Stimulated activated CD8-positive, alpha-beta memory T cell treated with anti-CD3 and anti-CD28 coated beads, Interleukin-7, amount 100 ng/mL, for 4 hours (primary cell): ENCODE data around the gene SLC12A4.

Experiments
- DNase-seq, 2 donors: peaks; one replicate each; pipeline ENCODE4 v3.0.0-alpha.2; 2020; ENCODE audit warnings: low read depth in 2 of 2

SLC12A4 gene

DNA sequence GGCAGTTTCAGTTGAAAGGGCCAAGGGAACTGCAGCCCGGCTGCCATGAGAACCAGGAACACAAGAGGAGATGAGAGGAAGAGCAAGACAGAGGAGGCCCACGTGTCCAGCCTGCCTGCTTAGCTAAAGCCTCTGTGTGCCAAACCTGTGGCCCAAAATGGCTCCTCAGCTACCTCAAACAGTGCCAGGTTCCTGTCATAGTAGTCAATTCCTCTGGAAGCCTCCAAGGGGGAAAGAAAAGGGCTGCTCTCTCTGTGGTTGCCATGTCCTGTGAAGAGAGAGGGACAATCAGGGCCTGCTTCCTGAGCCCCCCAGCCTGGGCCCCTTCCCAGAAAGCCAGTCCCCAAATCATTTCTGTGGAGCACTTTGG lies 5.2 kb downstream of the SLC12A4 start:
- no peak for DNase-seq

DNA sequence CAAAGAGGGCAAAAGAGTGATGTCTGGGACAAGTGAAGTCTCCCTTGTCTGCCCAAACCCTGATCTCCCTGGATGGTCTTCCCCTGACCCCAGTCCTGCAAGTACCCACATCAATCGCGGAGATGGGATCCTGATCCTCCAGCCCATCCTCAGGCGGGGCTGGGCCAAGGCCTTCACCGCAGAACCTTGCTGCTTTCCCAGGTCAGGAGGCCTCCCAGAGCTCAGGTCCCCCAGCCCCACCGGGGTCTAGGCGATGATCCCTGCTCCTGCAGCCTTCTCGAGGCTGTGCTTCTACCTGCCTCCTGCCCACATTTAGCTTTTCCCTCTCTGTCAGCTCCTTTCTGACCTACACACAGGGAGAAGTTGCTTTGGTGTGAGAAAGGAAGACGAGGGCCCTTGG lies 6.3 kb downstream of the SLC12A4 start:
- DNase-seq = no peak

DNA sequence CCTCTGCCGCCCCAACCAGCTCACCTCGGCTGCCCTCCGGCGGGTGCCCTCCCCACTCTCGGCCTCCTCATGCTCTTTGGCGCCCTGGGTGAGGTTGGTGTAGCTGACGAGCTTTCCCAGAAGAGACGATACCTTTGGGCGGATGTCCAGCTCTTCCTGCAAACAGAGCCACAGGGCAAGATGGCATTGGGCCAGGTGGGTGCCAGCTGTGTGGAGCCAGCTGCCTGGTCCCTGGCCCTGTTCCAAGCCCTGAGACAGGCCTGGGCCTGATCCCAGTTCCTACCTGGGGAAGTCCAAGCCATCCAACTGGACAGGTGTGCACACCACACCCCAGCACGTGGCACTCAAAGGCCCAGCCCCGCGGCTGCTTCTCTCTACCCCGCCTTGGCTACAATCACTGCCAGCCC lies 6.9 kb downstream of the SLC12A4 start:
- DNase-seq = no peak

DNA sequence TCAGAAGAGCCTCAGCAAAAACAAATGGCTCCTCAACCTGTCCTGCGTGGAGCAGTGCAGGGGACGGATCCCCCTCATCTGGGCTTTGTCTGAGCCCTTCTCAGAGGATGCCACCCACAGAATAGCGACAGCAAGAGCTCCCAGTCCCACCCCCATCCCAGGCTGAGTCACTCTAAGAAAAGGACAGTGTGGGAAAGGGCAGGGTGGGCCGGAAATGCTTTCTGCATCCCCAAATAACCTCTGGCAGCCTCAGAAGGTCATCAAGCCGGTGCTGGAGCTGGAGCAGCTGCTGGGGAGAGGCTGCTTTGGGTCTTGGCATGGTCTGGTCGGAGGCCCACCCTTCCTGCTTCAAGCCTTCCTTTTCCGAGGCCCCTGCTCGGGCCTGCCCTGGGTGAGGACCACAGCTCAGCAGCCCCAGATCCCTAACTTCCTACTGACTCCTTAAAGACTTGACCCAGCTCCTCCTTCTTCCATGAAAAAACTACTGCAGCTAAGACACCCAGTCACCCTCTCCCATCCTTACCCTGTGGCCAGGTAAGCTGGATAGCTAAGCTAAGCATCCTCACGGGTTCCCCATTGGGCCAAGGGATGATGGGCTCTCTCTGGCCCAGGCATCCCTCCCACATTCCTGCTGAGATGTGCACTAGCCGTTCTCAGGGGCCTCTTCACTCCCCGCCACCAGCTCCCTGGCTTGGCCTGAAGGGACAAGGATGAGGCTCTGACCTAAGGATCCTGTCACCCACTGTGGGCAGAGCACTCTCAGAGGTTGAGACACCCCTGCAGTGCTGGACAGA lies 8.7 kb downstream of the SLC12A4 start:
- no peak for DNase-seq

DNA sequence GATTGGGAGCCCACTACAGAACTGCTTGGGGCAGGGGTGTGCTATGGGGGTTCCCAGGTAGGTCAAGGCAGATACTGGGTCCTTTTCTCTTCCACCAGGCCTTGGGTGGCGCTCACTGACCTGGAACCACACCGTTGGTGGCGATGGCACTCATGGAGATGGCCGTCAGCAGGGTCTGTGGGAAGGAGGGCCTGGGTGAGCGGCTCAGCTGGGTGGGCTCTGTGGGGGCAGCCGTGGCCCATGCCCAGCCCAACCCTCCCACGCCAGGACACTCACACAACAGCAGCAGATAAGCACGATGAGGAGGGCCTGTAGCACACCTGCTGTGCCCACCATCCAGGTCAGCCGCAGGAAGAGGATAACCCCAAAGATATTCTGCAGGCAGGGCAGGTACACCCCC lies 10.8 kb downstream of the SLC12A4 start:
- DNase-seq = no peak

DNA sequence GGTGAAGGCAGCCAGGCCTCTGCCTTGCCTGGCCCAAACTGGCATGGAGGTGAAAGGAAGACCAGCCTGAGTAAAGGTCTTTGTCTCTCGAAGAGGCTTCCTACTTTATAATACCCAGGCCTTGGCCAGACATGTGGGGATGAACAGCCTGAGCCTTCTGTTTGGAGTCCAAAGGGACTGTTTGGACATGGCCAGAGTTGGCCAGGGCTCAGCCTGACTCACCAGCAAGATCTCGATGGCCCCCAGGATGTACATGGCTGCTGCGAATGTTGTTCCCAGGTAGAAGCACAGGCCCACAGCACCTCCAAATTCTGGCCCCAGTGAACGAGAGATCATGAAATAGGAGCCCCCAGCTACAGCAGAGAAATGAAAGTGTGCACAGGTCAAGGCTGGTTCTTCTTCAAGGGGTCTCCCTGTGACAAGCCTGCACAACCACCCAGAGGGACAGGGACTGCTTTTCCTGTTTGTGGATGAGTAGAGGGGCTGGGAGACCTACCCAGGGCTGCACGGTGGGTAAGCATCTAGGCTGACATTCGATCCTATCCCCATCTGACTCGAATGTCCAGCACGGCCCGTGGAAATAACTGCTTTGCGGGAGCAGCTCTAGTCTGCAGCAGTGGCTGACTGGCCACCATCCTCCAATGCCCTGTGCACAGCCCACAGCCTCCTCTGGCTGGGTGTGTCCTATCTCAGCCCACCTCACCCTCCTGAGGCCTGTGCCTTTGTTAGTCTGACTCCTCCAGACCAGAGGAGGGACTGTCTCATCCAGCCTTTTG lies 13.8 kb downstream of the SLC12A4 start:
- DNase-seq = no peak

DNA sequence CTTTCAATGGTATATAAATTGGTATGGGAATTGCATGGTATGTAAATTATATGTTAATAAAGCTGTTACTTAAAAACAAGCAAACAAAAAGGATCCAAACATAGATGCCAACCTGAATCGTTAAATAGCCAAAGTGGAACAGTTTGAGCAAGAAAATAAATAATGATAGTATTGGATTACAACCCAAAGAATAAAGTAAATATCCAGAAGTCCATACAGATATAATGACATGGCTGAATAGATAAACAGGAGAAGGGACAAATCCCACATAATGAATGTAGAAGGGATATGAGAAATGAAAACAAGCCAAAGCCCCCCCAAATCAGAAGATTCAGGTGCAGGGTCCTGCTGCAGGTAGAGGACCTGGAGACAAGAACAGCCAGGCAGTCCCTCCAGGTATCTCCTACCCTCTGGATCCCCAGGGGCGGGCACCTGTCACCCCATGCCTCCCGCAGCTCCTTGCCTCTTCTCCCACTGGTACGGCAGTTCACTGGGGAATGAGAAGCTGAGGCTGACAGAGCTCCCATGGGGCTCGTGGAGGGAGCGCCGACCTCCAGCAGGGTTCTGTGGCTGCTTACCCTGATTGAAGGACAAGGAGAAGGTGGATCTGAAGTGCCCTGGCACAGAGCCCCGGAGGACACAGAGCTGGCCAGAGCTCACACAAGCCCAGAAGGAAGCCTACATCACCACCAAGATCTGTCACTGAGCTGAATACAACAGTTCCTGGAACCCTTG lies 14.6 kb downstream of the SLC12A4 start:
- no peak for DNase-seq

DNA sequence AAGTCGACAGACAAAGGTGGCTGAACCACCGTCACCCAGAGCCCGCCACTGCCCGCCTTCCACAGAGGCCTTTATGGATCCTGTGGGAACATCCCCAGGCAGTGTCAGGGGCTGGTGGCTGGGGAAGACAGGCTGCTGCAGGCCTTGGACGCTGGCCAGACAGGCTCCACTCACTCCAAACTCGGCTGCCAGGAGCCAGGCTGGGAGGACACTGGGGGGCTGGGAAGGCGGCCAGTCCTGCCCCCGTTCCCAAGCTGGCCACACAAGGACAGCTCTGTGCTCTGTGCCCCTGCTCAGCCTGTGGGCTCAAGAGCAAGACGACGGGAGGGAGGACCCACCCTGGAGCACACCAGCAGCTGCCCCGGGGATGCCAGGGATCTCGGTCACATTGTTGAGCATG lies 17.0 kb downstream of the SLC12A4 start:
- no peak for DNase-seq

DNA sequence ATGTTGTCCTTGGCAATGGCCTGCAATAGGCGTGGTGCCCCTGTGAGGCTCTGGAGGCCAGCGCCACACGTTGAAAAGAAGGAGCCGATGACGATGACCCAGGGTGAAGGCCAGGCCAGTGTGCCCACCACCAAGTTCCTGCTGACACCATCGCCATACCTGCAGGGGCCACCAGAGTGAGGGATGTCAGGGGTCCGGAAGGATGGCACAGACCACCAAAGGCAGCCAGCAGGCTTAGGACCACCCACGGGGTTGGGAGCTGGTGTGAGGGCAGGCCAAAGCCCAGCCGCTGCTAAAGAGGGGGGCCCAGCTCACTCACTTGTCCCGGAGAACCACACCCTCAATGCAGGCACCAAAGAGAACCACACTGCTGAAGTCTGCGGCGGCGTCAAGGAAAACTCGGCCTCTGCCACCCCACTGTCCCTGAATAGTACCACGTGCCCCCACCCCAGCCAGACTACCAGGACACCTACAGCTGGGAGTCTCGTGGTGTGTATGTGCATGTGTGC lies 18.0 kb downstream of the SLC12A4 start:
- no peak for DNase-seq

DNA sequence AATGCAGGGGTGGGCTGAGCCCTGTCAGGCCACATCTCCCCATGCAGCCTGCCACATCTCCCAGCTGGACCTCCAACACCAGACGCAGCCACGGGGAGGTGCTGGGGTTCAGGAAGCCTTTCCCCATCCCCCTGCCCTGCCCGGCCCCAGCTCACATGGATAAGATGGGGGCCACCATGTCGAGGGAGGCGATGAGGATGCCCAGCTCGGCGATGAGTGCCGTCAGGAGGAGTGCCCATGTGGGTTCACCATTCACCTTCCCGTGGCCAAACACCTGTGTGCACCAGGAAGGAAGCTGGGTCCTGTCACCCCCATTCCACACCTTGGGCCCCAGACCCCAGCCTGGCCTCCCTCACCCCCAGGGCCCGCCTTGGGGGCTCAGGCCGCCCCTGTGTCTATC lies 18.8 kb downstream of the SLC12A4 start:
- no peak for DNase-seq

DNA sequence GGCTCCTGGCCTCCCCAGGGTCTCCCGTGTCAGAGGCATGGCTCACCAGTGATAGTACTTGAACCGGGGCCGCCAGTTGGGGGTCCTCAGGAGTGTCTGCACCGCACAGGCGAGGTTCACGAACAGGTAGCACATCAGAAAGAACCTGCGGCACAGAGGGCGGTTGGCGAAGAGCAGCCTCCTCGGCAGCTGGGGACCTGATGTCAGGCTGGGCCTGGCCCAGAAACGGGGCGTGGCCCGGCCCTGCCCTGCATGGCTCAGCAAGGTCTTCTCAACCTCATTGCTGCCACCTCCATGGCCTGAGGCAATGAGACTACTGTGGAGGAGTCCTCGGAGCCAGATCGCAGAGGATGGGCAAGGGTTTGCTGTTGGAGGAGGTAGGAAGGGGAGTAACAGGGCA lies 20.4 kb downstream of the SLC12A4 start:
- DNase-seq = no peak

DNA sequence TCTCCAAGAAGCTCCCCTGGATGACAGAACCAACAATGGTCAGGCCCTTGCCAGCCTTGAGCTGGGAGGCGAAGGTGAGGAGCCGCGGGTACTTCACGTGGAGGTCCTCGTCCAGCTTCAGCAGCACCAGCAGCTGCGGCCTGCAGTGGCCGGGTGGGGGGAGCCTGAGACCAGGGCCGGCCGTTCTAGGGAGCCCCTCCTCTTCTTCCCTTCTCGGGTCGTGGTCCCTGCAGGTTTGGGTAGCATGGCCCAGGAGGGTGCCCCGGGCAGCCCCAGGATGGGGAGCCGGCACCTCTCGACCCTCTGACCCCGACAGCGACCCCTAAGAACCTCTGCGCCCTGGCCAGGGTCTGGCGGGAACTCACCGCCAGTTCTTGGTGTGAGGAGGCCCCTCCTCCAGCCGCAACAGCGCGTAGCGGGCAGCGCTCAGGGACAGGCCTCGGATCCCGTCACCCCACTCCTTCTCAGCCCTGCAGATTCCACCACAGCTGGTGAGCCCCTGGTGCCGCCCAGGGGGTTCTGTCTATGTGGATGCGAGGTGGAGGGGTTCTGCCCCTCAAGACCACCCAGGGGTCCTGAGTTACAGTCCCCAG lies 21.4 kb downstream of the SLC12A4 start:
- DNase-seq = no peak

DNA sequence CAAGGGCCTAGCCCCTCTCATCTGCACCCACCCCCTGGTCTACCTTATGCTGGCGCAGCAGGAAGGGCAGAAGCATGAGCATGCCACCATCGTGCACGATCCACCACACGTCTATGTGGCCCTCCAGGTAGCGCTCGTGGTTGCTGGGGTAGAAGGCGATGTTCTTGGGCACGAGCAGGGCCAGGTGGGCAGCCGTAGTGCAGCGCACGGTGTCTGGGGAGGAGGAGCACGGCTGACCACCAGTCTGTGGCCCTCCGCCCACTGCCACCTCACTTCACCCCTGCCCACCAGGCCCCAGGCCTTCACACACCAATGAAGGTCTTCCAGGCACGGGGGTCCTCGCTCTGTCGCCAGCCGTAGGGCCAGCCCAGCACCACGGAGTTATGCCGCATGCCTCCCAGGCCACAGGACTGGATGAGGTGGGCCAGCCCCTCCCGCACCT lies 22.3 kb downstream of the SLC12A4 start:
- DNase-seq = no peak

DNA sequence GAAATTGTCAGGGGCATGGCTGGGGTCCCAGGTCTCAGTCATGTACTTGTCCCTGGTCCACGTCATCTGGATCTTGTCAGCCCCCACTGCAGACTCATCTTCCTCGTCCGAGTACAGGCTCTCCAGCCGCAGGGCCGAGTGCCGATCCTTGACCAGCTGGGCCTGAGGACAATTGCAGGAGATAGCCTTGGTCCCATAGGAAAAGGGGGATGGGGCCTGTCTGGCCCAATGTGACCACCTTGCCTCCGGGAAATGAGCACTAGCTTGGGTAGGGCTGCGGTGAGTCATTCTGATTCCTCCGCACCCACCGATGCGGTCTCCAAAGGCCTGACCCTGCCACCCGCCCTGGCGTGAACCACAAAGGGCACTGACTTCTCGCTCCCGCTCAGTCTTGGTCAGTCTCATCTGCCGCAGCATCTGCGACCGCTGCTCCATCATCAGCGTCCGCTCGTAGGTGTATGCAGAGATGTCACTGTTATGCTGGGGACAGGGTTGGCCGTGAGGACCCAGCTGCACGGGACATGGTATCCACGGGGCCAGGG lies 23.0 kb downstream of the SLC12A4 start:
- DNase-seq = no peak

DNA sequence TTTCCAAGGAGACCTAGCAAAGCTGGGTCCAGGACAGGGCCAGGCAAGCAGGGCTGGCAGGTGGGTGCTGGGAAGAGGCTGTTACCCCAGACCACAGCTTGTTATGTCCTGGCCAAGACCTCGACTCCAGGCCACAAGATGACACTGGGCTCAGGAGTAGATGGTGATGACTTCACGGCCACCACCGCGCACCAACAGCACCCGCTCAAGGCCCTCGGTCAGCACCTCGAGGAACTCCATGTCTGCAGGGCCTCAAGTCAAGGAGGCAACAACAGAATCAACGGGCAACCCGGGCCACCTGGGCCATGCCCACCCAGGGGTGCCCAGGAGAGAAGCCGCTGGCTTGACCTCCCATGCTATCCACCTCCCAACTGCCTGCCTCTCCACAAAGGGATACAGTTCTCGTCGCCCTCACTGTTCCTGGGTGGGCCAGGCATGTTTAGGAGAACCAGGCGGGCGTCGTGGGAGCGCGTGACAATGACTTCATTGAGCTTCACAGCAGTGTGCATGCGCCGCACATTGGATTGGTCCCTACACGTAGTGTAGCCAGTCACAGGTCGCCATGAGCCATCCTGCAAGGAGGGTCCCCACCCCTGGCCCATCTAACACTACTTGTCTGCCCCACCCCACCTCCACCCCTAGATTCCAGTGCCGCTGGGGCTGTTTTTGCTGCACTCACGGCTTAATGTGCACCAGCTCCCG lies 23.6 kb downstream of the SLC12A4 start:
- DNase-seq = no peak

DNA sequence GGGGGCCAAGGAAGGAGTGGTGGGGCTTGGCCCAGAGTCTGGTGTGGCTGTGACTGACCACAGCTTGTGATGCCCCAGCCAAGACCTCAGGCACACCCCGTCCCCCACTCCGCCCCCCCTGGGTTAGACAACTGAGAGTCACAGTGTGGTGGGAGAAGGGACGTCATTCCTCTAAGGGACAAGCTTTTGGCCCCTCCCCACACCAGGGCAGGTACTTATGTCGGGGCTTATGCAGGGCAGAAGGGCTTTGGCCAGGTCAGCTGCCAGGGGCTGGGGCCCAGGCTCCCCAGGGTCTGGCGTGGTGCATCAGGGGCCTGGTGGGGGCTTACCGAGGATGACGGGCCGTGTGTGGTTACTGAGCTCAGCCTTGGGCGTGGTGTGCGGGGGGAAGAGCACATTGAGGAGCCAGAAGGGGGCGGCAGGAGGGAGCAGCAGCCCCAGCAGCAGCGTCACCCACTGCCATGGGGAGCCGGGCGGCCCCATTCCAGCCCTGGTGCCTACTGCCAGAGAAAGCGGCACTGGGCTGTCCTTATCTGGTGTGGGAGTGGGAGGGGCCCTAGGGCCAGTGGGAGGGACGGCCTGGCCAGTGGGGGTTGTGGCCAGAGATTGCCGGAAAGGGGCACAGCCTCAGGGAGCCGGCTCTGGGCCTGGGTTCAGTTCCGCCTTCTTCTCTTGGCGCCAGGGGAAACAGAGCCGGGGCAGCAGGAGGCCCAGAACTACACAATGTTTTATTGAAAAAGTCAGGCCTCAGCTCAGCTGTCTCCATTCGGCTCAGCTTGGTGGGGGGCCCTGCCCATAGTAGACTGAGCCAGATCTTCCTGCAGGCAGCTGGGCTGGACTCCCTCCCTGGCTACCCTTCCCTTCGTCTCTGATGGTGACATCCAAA lies 24.6 kb downstream of the SLC12A4 start, which contains the start of gene LCAT:
Gene LCAT (minus strand): TSS at position 502 of the 886 bp plus-strand sequence. CDS start 19 bp downstream, at position 483.
- DNase-seq = no peak

DNA sequence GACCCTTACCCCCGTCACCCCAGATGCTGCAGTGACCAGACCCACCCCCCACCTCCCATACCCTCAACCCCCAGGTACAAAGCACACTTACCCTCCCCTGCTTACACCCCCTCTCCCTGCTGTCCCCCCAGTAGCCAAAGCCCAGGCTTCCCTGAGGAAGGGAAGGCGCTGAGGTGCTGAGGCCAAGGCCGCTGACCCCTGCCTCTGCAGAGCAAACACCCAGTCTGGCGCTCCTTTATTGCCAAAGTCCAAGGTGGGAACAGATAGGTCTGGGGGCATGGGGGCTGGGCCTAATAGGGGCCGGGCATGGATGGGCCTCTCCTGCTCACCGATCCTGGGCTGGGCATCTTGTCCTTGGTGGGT lies 25.2 kb downstream of the SLC12A4 start:
- no peak for DNase-seq

DNA sequence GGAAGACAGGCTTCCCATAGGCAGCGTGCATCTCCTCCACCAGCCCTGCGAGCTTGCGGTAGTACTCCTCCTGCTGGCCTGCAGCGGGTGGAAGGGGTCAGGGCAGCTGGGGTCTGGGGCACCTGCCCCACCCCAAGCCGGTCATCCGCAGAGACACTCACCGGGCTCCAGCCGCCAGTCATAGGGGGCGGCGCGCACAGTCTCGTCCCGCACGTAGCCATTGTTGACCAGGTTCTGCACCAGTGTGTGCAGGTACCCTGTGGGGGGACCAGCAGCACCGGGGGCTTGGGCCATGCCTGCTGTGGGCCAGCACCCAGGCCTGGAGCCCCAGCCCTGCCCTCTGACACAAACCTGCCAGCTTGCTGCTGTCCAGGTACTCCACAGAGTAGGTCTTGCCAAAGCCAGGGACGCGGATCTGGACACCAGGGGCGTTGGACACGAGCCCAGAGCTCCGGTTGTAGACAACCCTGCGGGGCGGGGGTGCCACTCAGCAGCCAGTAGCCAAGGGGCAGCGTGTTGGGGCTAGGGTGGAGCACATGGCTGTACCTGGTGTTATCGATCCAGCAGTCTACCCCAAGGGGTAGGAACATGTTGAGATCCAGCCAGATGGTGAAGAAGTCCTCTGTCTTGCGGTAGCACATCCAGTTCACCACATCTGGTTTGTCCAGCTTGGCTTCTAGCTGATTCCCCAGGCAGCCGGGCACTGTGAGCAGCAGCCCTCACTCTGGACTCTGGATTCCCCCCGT lies 25.8 kb downstream of the SLC12A4 start:
- DNase-seq = no peak

DNA sequence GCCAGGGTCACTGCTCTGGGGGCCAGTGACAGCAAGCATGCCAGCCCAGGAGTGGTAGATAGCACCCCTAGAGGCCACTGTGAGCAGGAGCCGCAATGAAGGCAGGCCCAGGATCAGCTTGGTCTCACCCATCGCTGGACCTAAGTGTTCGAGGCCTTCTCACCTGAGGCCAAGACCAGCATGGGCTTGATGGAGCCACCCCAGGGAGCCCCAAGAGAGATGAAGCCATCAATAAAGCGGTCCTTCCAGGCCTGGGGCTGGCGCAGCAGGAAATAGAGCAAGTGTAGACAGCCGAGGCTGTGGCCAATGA lies 26.3 kb downstream of the SLC12A4 start:
- no peak for DNase-seq
